H9 (cell line): ENCODE measurements around the gene SEC61A2. TPM values are rescaled to one million over a fixed set of nuclear protein-coding genes. Genes with fewer than 3 reads are reported as not detected.

Experiments used
- DNase-seq: peaks from one replicate; pipeline ENCODE4 v3.0.0-alpha.2; 2017
- H2AFZ ChIP-seq: one replicate; pipeline ENCODE4 v1.6.1; 2013; ENCODE audit warnings: mild to moderate bottlenecking, low read length, control low read depth, moderate library complexity
- H2AK5ac ChIP-seq: 2 replicates; pipeline ENCODE4 v1.6.1; 2013; ENCODE audit warnings: low read length, control low read depth, mixed read lengths; ENCODE audit not compliant: insufficient read length
- H2BK120ac ChIP-seq: one replicate; pipeline ENCODE4 v1.6.1; 2013; ENCODE audit warnings: low read depth, mild to moderate bottlenecking, low read length, control low read depth, inconsistent platforms; ENCODE audit not compliant: poor library complexity, severe bottlenecking
- H2BK12ac ChIP-seq: 2 replicates; pipeline ENCODE4 v1.6.1; 2013; ENCODE audit warnings: low read length, control low read depth, mixed read lengths, low read depth; ENCODE audit not compliant: insufficient read length
- H2BK15ac ChIP-seq: 2 replicates; pipeline ENCODE4 v1.6.1; 2013; ENCODE audit warnings: low read depth, low read length, control low read depth
- H2BK20ac ChIP-seq: one replicate; pipeline ENCODE4 v1.6.1; 2013; ENCODE audit warnings: low read depth, mild to moderate bottlenecking, low read length, control low read depth, inconsistent platforms; ENCODE audit not compliant: poor library complexity, severe bottlenecking
- H2BK5ac ChIP-seq: 2 replicates; pipeline ENCODE4 v1.6.1; 2013; ENCODE audit warnings: low read length, control low read depth, mixed read lengths; ENCODE audit not compliant: insufficient read length
- H3K14ac ChIP-seq: 2 replicates; pipeline ENCODE4 v1.6.1; 2013; ENCODE audit warnings: low read length, control low read depth; ENCODE audit not compliant: insufficient read depth
- H3K18ac ChIP-seq: 2 replicates; pipeline ENCODE4 v1.6.1; 2013; ENCODE audit warnings: low read depth, mild to moderate bottlenecking, mixed read lengths, low read length, control low read depth; ENCODE audit not compliant: insufficient read length
- H3K23ac ChIP-seq: 2 replicates; pipeline ENCODE4 v1.6.1; 2013; ENCODE audit warnings: low read length, control low read depth, mixed read lengths, low read depth; ENCODE audit not compliant: insufficient read length
- H3K23me2 ChIP-seq: 2 replicates; pipeline ENCODE4 v1.6.1; 2013; ENCODE audit warnings: low read depth, mild to moderate bottlenecking, mixed read lengths, low read length, control low read depth; ENCODE audit not compliant: insufficient read length, poor library complexity, severe bottlenecking
- H3K27ac ChIP-seq: 2 replicates; pipeline ENCODE4 v1.5.1; 2013; ENCODE audit warnings: low read length, control low read depth, mixed read lengths, low read depth; ENCODE audit not compliant: insufficient read length
- H3K27me3 ChIP-seq: 2 replicates; pipeline ENCODE4 v1.6.1; 2013; ENCODE audit warnings: low read length, control low read depth, inconsistent platforms; ENCODE audit not compliant: insufficient read depth
- H3K4ac ChIP-seq: 2 replicates; pipeline ENCODE4 v1.6.1; 2013; ENCODE audit warnings: low read depth, mild to moderate bottlenecking, control low read depth, inconsistent platforms, low read length, moderate library complexity
- H3K4me1 ChIP-seq: 2 replicates; pipeline ENCODE4 v1.6.1; 2013; ENCODE audit warnings: low read length, control low read depth, inconsistent platforms; ENCODE audit not compliant: insufficient read depth
- H3K4me2 ChIP-seq: 2 replicates; pipeline ENCODE4 v1.6.1; 2013; ENCODE audit warnings: low read length, control low read depth, mixed read lengths; ENCODE audit not compliant: insufficient read length, insufficient read depth
- H3K56ac ChIP-seq: 2 replicates; pipeline ENCODE4 v1.6.1; 2013; ENCODE audit warnings: low read depth, mild to moderate bottlenecking, mixed read lengths, low read length, control low read depth; ENCODE audit not compliant: insufficient read length
- H3K79me1 ChIP-seq: 2 replicates; pipeline ENCODE4 v1.6.1; 2013; ENCODE audit warnings: low read depth, mild to moderate bottlenecking, moderate library complexity, low read length, control low read depth, inconsistent platforms; ENCODE audit not compliant: insufficient read depth, poor library complexity, severe bottlenecking
- H3K79me2 ChIP-seq: 2 replicates; pipeline ENCODE4 v1.6.1; 2013; ENCODE audit warnings: low read length, control low read depth, inconsistent platforms; ENCODE audit not compliant: insufficient read depth
- H3K9ac ChIP-seq: 2 replicates; pipeline ENCODE4 v1.6.1; 2013; ENCODE audit warnings: low read length, control low read depth, mixed read lengths; ENCODE audit not compliant: insufficient read length; ENCODE audit errors: extremely low read depth
- H3K9me3 ChIP-seq: one replicate; pipeline ENCODE4 v1.6.1; 2013; ENCODE audit warnings: low read depth, low read length, inconsistent platforms; ENCODE audit not compliant: control insufficient read depth
- H3T11ph ChIP-seq: one replicate; pipeline ENCODE4 v1.6.1; 2013; ENCODE audit warnings: mild to moderate bottlenecking, low read length, control low read depth, inconsistent platforms
- H4K20me1 ChIP-seq: one replicate; pipeline ENCODE4 v1.6.1; 2013; ENCODE audit not compliant: control insufficient read depth, insufficient read length, insufficient read depth
- H4K5ac ChIP-seq: 2 replicates; pipeline ENCODE4 v1.6.1; 2013; ENCODE audit warnings: low read depth, mild to moderate bottlenecking, mixed read lengths, low read length, control low read depth; ENCODE audit not compliant: insufficient read length
- H4K8ac ChIP-seq: replicated peaks from 2 replicates; pipeline ENCODE4 v1.6.1; 2013; ENCODE audit warnings: low read length, control low read depth, mixed read lengths, low read depth; ENCODE audit not compliant: insufficient read length
- H4K91ac ChIP-seq: 2 replicates; pipeline ENCODE4 v1.6.1; 2013; ENCODE audit warnings: low read depth, mild to moderate bottlenecking, moderate library complexity, mixed read lengths, low read length, control low read depth; ENCODE audit not compliant: insufficient read length
- H3K27ac Mint-ChIP-seq, 3 experiments: 2 replicates in 2 of 3; 3 replicates in 1 of 3; pipeline ENCODE4 v1.8.0; 2020 to 2021; ENCODE audit warnings: mixed read lengths in 3 of 3, mild to moderate bottlenecking in 1 of 3, moderate library complexity in 1 of 3
- H3K27me3 Mint-ChIP-seq: 2 replicates; pipeline ENCODE4 v1.8.0; 2021; ENCODE audit warnings: low read depth, mild to moderate bottlenecking, moderate library complexity, mixed read lengths
- H3K36me3 Mint-ChIP-seq, 3 experiments: 2 replicates in 2 of 3; 3 replicates in 1 of 3; pipeline ENCODE4 v1.8.0; 2020 to 2021; ENCODE audit warnings: low read depth in 3 of 3, mixed read lengths in 3 of 3; ENCODE audit not compliant: insufficient read depth in 1 of 3
- H3K4me1 Mint-ChIP-seq, 2 experiments: 2 replicates each; pipeline ENCODE4 v1.8.0; 2020; ENCODE audit warnings: mixed read lengths in 2 of 2
- H3K4me3 Mint-ChIP-seq, 2 experiments: 2 replicates in 1 of 2; 3 replicates in 1 of 2; pipeline ENCODE4 v1.8.0; 2020 to 2021; ENCODE audit warnings: mild to moderate bottlenecking in 2 of 2, mixed read lengths in 2 of 2, moderate library complexity in 1 of 2
- H3K9me3 Mint-ChIP-seq, 2 experiments: 2 replicates in 1 of 2; 3 replicates in 1 of 2; pipeline ENCODE4 v1.8.0; 2020; ENCODE audit warnings: mild to moderate bottlenecking in 2 of 2, mixed read lengths in 2 of 2, moderate library complexity in 1 of 2
- CTCF ChIP-seq: fragments of 200-600 bp; sonication (generic); conservative IDR thresholded peaks from 3 replicates; pipeline ENCODE4 v1.8.0; 2021; ENCODE audit warnings: antibody characterized with exemption, mild to moderate bottlenecking
- WGBS: extraction: QIAGEN DNeasy Blood & Tissue Kit; methylation state at CpG from one replicate; pipeline ENCODE4 v1.1.7; 2013; ENCODE audit warnings: missing lambda C conversion rate, low lambda C conversion rate, mixed read lengths; ENCODE audit not compliant: insufficient read length; ENCODE audit errors: extremely low coverage; 5-methylcytosine and 5-hydroxymethylcytosine counted together
- total RNA-seq: library from RNA; stranded (reverse); gene quantifications from 2 replicates; pipeline ENCODE4 v1.2.1, GENCODE V29; 2021

The SEC61A2 gene
- total RNA-seq, 1 experiment from 2014 or later, result 13.9 TPM

GRCh38 chr10:12081879-12082557 lies 47.5 kb upstream of the SEC61A2 start:
- H3K9me3 ChIP-seq, result no peaks in the 10 kb centered on the region
- H3T11ph ChIP-seq, result no peak overlapping the region
- H3K18ac ChIP-seq, result no peak overlapping the region
- no peak for DNase-seq
- no peak overlapping the region for H2BK120ac ChIP-seq
- no peak overlapping the region for H2BK15ac ChIP-seq
- H3K4me1 ChIP-seq, result no peaks in the 10 kb centered on the region
- no peak overlapping the region for H3K14ac ChIP-seq
- H3K27ac ChIP-seq, result no peak overlapping the region
- no peaks in the 10 kb centered on the region for H3K79me2 ChIP-seq
- Mint-ChIP-seq H3K36me3 (peaks cover 23 to 68% (median 59%) of the 10 kb centered on the region in 3 experiments), H3K4me3 (no peak overlapping the region), H3K4me1 (no peaks in the 10 kb centered on the region; a peak in 1 of 4 replicates), H3K27ac (peak overlapping the region in 1 of 3 experiments; percentile 70; a peak in 1 of 7 replicates), H3K27me3 (no peaks in the 10 kb centered on the region), H3K9me3 (no peaks in the 10 kb centered on the region)
- no peak overlapping the region for H2BK5ac ChIP-seq
- no peaks in the 10 kb centered on the region for H3K23me2 ChIP-seq
- H3K4me2 ChIP-seq, result no peak overlapping the region
- H3K27me3 ChIP-seq, result no peaks in the 10 kb centered on the region
- no peak overlapping the region for H4K91ac ChIP-seq
- H2BK20ac ChIP-seq, result no peak overlapping the region
- H3K4ac ChIP-seq, result no peak overlapping the region
- H4K5ac ChIP-seq, result no peak overlapping the region
- H2BK12ac ChIP-seq, result no peak overlapping the region
- TF ChIP-seq CTCF, result no peak
- H3K79me1 ChIP-seq, result peaks cover 3% of the 10 kb centered on the region
- H3K56ac ChIP-seq, result no peak overlapping the region
- no peak overlapping the region for H4K8ac ChIP-seq
- no peak overlapping the region for H3K23ac ChIP-seq
- H2AK5ac ChIP-seq, result no peak overlapping the region
- H4K20me1 ChIP-seq, result no peaks in the 10 kb centered on the region
- H3K9ac ChIP-seq, result no peak overlapping the region
- H2AFZ ChIP-seq, result no peak overlapping the region
- WGBS, result no CpG with 5 or more reads among the region's 6 CpGs
